Measurements from ENCODE around the gene VPS18. TPM values are rescaled to one million over a fixed set of nuclear protein-coding genes. Genes with fewer than 3 reads are reported as not detected.

VPS18 gene
- total and polyA plus RNA-seq, 2 donors (not counting 1 experiment from before 2014, with no cell fraction given) = 15.5 to 36.7 TPM

- Histone ChIP-seq H3K4me2 (ENCODE audit: extremely low read depth, insufficient read depth, low read length) (no peak overlapping the region), H3K36me3 (ENCODE audit: control insufficient read depth, insufficient read depth, low read length) (no peaks in the 10 kb centered on the region), H3K27me3 (ENCODE audit: control insufficient read depth, insufficient read depth, low read length) (peaks cover 14% of the 10 kb centered on the region), H3K79me2 (ENCODE audit: control insufficient read depth, insufficient read depth, low read length) (no peaks in the 10 kb centered on the region), H3K9ac (ENCODE audit: insufficient read depth, low read length) (no peak overlapping the region), H3K4me1 (ENCODE audit: control insufficient read depth, extremely low read depth, insufficient read depth, low read length) (peaks cover 16% of the 10 kb centered on the region), H2AFZ (ENCODE audit: low read length) (no peak overlapping the region), H3K27ac (ENCODE audit: insufficient read depth, low read length) (no peak overlapping the region), H3K9me3 (ENCODE audit: control insufficient read depth, insufficient read depth, low read depth, low read length) (no peaks in the 10 kb centered on the region), H4K20me1 (ENCODE audit: control insufficient read depth, extremely low read depth, insufficient read depth, low read length) (no peaks in the 10 kb centered on the region), H3K4me3 (replicated peaks in 1 of 4; ENCODE audit: control extremely low read depth in 1 of 4, insufficient read depth in 1 of 4, low read depth in 3 of 4, low read length in 4 of 4) (no peak overlapping the region)
- DNase-seq (ENCODE audit: low read depth in 2 of 2) = no peak
- no peak for TF ChIP-seq CTCF (conservative IDR thresholded peaks at IDR 0.05 in 1 of 2, IDR thresholded peaks at IDR 0.05 in 1 of 2; ENCODE audit: low read depth in 1 of 2, low read length in 2 of 2)
- TF ChIP-seq EZH2 (IDR thresholded peaks at IDR 0.05; ENCODE audit: low read length, missing control alignments) = no peak
Measured at GRCh38 chr15:40933517-40933902, 39.3 kb downstream of the VPS18 start.

- Histone ChIP-seq H3K4me1 (ENCODE audit: control insufficient read depth, extremely low read depth, insufficient read depth, low read length) (peaks cover 11% of the 10 kb centered on the region), H3K9me3 (ENCODE audit: control insufficient read depth, insufficient read depth, low read depth, low read length) (no peaks in the 10 kb centered on the region), H3K79me2 (ENCODE audit: control insufficient read depth, insufficient read depth, low read length) (no peaks in the 10 kb centered on the region), H3K36me3 (ENCODE audit: control insufficient read depth, insufficient read depth, low read length) (no peaks in the 10 kb centered on the region), H3K27ac (ENCODE audit: insufficient read depth, low read length) (no peak overlapping the region), H4K20me1 (ENCODE audit: control insufficient read depth, extremely low read depth, insufficient read depth, low read length) (no peaks in the 10 kb centered on the region), H2AFZ (ENCODE audit: low read length) (no peak overlapping the region), H3K9ac (ENCODE audit: insufficient read depth, low read length) (no peak overlapping the region), H3K4me2 (ENCODE audit: extremely low read depth, insufficient read depth, low read length) (no peak overlapping the region), H3K4me3 (replicated peaks in 1 of 4; ENCODE audit: control extremely low read depth in 1 of 4, insufficient read depth in 1 of 4, low read depth in 3 of 4, low read length in 4 of 4) (no peak overlapping the region), H3K27me3 (ENCODE audit: control insufficient read depth, insufficient read depth, low read length) (peaks cover 7% of the 10 kb centered on the region)
- no peak for DNase-seq (ENCODE audit: low read depth in 2 of 2)
- no peak for TF ChIP-seq CTCF (conservative IDR thresholded peaks at IDR 0.05 in 1 of 2, IDR thresholded peaks at IDR 0.05 in 1 of 2; ENCODE audit: low read depth in 1 of 2, low read length in 2 of 2)
- no peak for TF ChIP-seq EZH2 (IDR thresholded peaks at IDR 0.05; ENCODE audit: low read length, missing control alignments)
Measured at GRCh38 chr15:40934457-40934856, 40.2 kb downstream of the VPS18 start.

- Histone ChIP-seq H3K4me3 (replicated peaks in 1 of 4; ENCODE audit: control extremely low read depth in 1 of 4, insufficient read depth in 1 of 4, low read depth in 3 of 4, low read length in 4 of 4) (no peak overlapping the region), H3K9me3 (ENCODE audit: control insufficient read depth, insufficient read depth, low read depth, low read length) (no peaks in the 10 kb centered on the region), H3K4me1 (ENCODE audit: control insufficient read depth, extremely low read depth, insufficient read depth, low read length) (peaks cover 19% of the 10 kb centered on the region), H3K27ac (ENCODE audit: insufficient read depth, low read length) (no peak overlapping the region), H3K27me3 (ENCODE audit: control insufficient read depth, insufficient read depth, low read length) (no peaks in the 10 kb centered on the region), H3K9ac (ENCODE audit: insufficient read depth, low read length) (no peak overlapping the region), H2AFZ (ENCODE audit: low read length) (no peak overlapping the region), H3K79me2 (ENCODE audit: control insufficient read depth, insufficient read depth, low read length) (no peaks in the 10 kb centered on the region), H4K20me1 (ENCODE audit: control insufficient read depth, extremely low read depth, insufficient read depth, low read length) (no peaks in the 10 kb centered on the region), H3K36me3 (ENCODE audit: control insufficient read depth, insufficient read depth, low read length) (no peaks in the 10 kb centered on the region), H3K4me2 (ENCODE audit: extremely low read depth, insufficient read depth, low read length) (no peak overlapping the region)
- DNase-seq (ENCODE audit: low read depth in 2 of 2) = no peak
- TF ChIP-seq CTCF (conservative IDR thresholded peaks at IDR 0.05 in 1 of 2, IDR thresholded peaks at IDR 0.05 in 1 of 2; ENCODE audit: low read depth in 1 of 2, low read length in 2 of 2) (no peak), EZH2 (IDR thresholded peaks at IDR 0.05; ENCODE audit: low read length, missing control alignments) (no peak)
Measured at GRCh38 chr15:40936234-40936708, 42.0 kb downstream of the VPS18 start.
